H1 (cell line): Measurements from ENCODE around the gene MMP1. TPM values are rescaled to one million over a fixed set of nuclear protein-coding genes. Genes with fewer than 3 reads are reported as not detected.

Source experiments
- CTCF ChIA-PET: fragments of 300-600 bp; sonication (Branson Sonifier 250); formaldehyde crosslinking; loops from one replicate; lab custom pipeline; 2021; ENCODE audit not compliant: partially characterized antibody; lab: Charles Lee
- POLR2A ChIA-PET: fragments of 300-600 bp; sonication (Branson Sonifier 250); formaldehyde crosslinking; loops from one replicate; lab custom pipeline; 2021; ENCODE audit warnings: inconsistent platforms; ENCODE audit not compliant: partially characterized antibody; lab: Charles Lee
- DNase-seq, 2 experiments: peaks; one replicate each; pipeline versions ENCODE4 v3.0.0 to v3.0.0-alpha.2; 2010 to 2022; ENCODE audit warnings: low spot score in 2 of 2, low read depth in 1 of 2, mixed read lengths in 1 of 2
- FAIRE-seq: peaks from 2 replicates; lab custom pipeline; 2011; peaks lifted over from hg19 to GRCh38; lab: Jason Lieb, UNC
- H2AFZ ChIP-seq: 2 replicates; pipeline ENCODE4 v1.8.1; 2012; ENCODE audit warnings: low read length, inconsistent platforms
- H2AK5ac ChIP-seq: 2 replicates; pipeline ENCODE4 v1.6.1; 2013; ENCODE audit warnings: low read depth, low read length
- H2BK120ac ChIP-seq: replicated peaks from 2 replicates; pipeline ENCODE3; 2013; ENCODE audit warnings: low read depth, low read length, inconsistent platforms
- H2BK12ac ChIP-seq: 2 replicates; pipeline ENCODE4 v1.6.1; 2013; ENCODE audit warnings: low read depth, low read length
- H2BK15ac ChIP-seq: 2 replicates; pipeline ENCODE4 v1.6.1; 2013; ENCODE audit warnings: low read length
- H2BK20ac ChIP-seq: 2 replicates; pipeline ENCODE4 v1.6.1; 2013; ENCODE audit warnings: low read length
- H2BK5ac ChIP-seq: 2 replicates; pipeline ENCODE4 v1.6.1; 2013; ENCODE audit warnings: low read depth, low read length
- H3K14ac ChIP-seq: 2 replicates; pipeline ENCODE4 v1.6.1; 2013; ENCODE audit warnings: inconsistent platforms; ENCODE audit not compliant: insufficient read length
- H3K18ac ChIP-seq: 2 replicates; pipeline ENCODE4 v1.6.1; 2013; ENCODE audit warnings: low read length; ENCODE audit errors: extremely low read depth
- H3K23ac ChIP-seq: 2 replicates; pipeline ENCODE4 v1.6.1; 2013; ENCODE audit warnings: inconsistent platforms; ENCODE audit not compliant: insufficient read length
- H3K23me2 ChIP-seq: 2 replicates; pipeline ENCODE4 v1.6.1; 2013; ENCODE audit warnings: low read depth, low read length
- H3K27ac ChIP-seq: 2 replicates; pipeline ENCODE4 v1.6.1; 2011; ENCODE audit warnings: low read depth, low read length, inconsistent platforms
- H3K27me3 ChIP-seq, 4 experiments: replicated peaks in 1 of 4; 1 replicate in 1 of 4; 2 replicates in 3 of 4; pipeline versions ENCODE4 v1.6.1 to v1.8.1; 2011 to 2013; ENCODE audit warnings: low read length in 3 of 4, mild to moderate bottlenecking in 3 of 4, inconsistent platforms in 2 of 4, mixed read lengths in 2 of 4, moderate library complexity in 1 of 4; ENCODE audit not compliant: control insufficient read depth in 3 of 4, insufficient read depth in 3 of 4; ENCODE audit errors: extremely low read depth in 1 of 4
- H3K36me3 ChIP-seq, 4 experiments: 2 replicates each; pipeline versions ENCODE4 v1.6.1 to v1.8.1; 2011 to 2013; ENCODE audit warnings: mild to moderate bottlenecking in 4 of 4, low read length in 3 of 4, moderate library complexity in 2 of 4, control low read depth in 1 of 4, inconsistent platforms in 1 of 4; ENCODE audit not compliant: insufficient read depth in 4 of 4, control insufficient read depth in 2 of 4
- H3K4ac ChIP-seq: replicated peaks from 2 replicates; pipeline ENCODE3; 2013; ENCODE audit warnings: low read length, low read depth, mixed read lengths, inconsistent platforms; ENCODE audit not compliant: insufficient read length
- H3K4me1 ChIP-seq, 4 experiments: replicated peaks in 1 of 4; 1 replicate in 1 of 4; 2 replicates in 3 of 4; pipeline versions ENCODE4 v1.6.1 to v1.8.1; 2011 to 2013; ENCODE audit warnings: low read length in 3 of 4, inconsistent platforms in 2 of 4, mixed read lengths in 1 of 4; ENCODE audit not compliant: insufficient read depth in 4 of 4, control insufficient read depth in 3 of 4
- H3K4me2 ChIP-seq, 2 experiments: 2 replicates each; pipeline versions ENCODE4 v1.6.1 to v1.8.1; 2011 to 2013; ENCODE audit warnings: low read depth in 2 of 2, low read length in 2 of 2, control low read depth in 1 of 2, inconsistent platforms in 1 of 2, mild to moderate bottlenecking in 1 of 2; ENCODE audit not compliant: insufficient read depth in 1 of 2
- H3K4me3 ChIP-seq, 4 experiments: fragments of 200-600, 300-600 bp in 1 of 4; sonication (generic), shearing (Covaris generic), sonication (Bioruptor Twin) in 1 of 4; 2 replicates each; pipeline versions ENCODE4 v1.5.1 to v1.8.1; 2011 to 2016; ENCODE audit warnings: low read length in 4 of 4, low read depth in 3 of 4, control low read depth in 2 of 4, inconsistent platforms in 2 of 4, mild to moderate bottlenecking in 2 of 4, mixed read lengths in 1 of 4, moderate library complexity in 1 of 4; ENCODE audit not compliant: insufficient read depth in 2 of 4; ENCODE audit errors: extremely low read depth in 1 of 4
- H3K56ac ChIP-seq: replicated peaks from 2 replicates; pipeline ENCODE3; 2013; ENCODE audit warnings: low read depth, mild to moderate bottlenecking, mixed read lengths, low read length, inconsistent platforms; ENCODE audit not compliant: insufficient read length
- H3K79me1 ChIP-seq: 2 replicates; pipeline ENCODE4 v1.6.1; 2013; ENCODE audit warnings: low read depth, low read length, control low read depth
- H3K79me2 ChIP-seq, 2 experiments: 2 replicates each; pipeline versions ENCODE4 v1.6.1 to v1.8.1; 2012 to 2013; ENCODE audit warnings: low read length in 2 of 2, mild to moderate bottlenecking in 2 of 2, inconsistent platforms in 1 of 2; ENCODE audit not compliant: insufficient read depth in 2 of 2, control insufficient read depth in 1 of 2
- H3K9ac ChIP-seq, 4 experiments: replicated peaks in 1 of 4; 1 replicate in 1 of 4; 2 replicates in 3 of 4; pipeline versions ENCODE4 v1.6.1 to v1.8.1; 2011 to 2013; ENCODE audit warnings: low read depth in 3 of 4, low read length in 3 of 4, control low read depth in 2 of 4, mild to moderate bottlenecking in 2 of 4, moderate library complexity in 2 of 4, inconsistent platforms in 1 of 4; ENCODE audit errors: extremely low read depth in 1 of 4
- H3K9me3 ChIP-seq, 2 experiments: 2 replicates each; pipeline versions ENCODE4 v1.6.1 to v1.8.1; 2012 to 2013; ENCODE audit warnings: mild to moderate bottlenecking in 2 of 2, moderate library complexity in 2 of 2, control low read depth in 1 of 2, inconsistent platforms in 1 of 2, low read depth in 1 of 2, low read length in 1 of 2, mixed read lengths in 1 of 2; ENCODE audit not compliant: insufficient read depth in 2 of 2
- H4K20me1 ChIP-seq, 2 experiments: replicated peaks in 1 of 2; 2 replicates each; pipeline versions ENCODE3 to v1.8.1; 2011 to 2013; ENCODE audit warnings: inconsistent platforms in 2 of 2, low read length in 2 of 2, mild to moderate bottlenecking in 1 of 2; ENCODE audit not compliant: insufficient read depth in 2 of 2, control insufficient read depth in 1 of 2
- H4K5ac ChIP-seq: 2 replicates; pipeline ENCODE4 v1.6.1; 2013; ENCODE audit warnings: low read length, low read depth, mixed read lengths, inconsistent platforms; ENCODE audit not compliant: insufficient read length
- H4K8ac ChIP-seq: 2 replicates; pipeline ENCODE4 v1.8.0; 2013; ENCODE audit warnings: mild to moderate bottlenecking, moderate library complexity, low read length, inconsistent platforms; ENCODE audit not compliant: insufficient read depth; ENCODE audit errors: extremely low read depth
- H4K91ac ChIP-seq: replicated peaks from 2 replicates; pipeline ENCODE3; 2013; ENCODE audit warnings: low read length, mixed read lengths, inconsistent platforms; ENCODE audit not compliant: insufficient read length
- ASH2L ChIP-seq: fragments of 200-600, 300-600 bp; sonication (generic); IDR thresholded peaks from one replicate; pipeline ENCODE4 v1.7.1; 2017; ENCODE audit warnings: low read length
- CHD2 ChIP-seq: IDR thresholded peaks from 2 replicates; pipeline ENCODE4 v1.6.1; 2012; ENCODE audit warnings: low read length, improper control_type of control experiment
- NANOG ChIP-seq: IDR thresholded peaks from 2 replicates; pipeline ENCODE4 v1.6.1; 2011; ENCODE audit warnings: low read length, low read depth, mild to moderate bottlenecking, inconsistent platforms; ENCODE audit not compliant: insufficient read depth, poor library complexity, severe bottlenecking
- POU5F1 ChIP-seq: IDR thresholded peaks from 2 replicates; pipeline ENCODE4 v1.6.1; 2011; ENCODE audit warnings: low read depth, mild to moderate bottlenecking, low read length, moderate library complexity
- RAD21 ChIP-seq, 2 experiments: IDR thresholded peaks in 1 of 2; conservative IDR thresholded peaks in 1 of 2; 2 replicates each; pipeline ENCODE4 v1.6.1; 2011; ENCODE audit warnings: low read depth in 2 of 2, low read length in 2 of 2, improper control_type of control experiment in 1 of 2, inconsistent platforms in 1 of 2, mild to moderate bottlenecking in 1 of 2, moderate library complexity in 1 of 2
- SP2 ChIP-seq: IDR thresholded peaks from 2 replicates; pipeline ENCODE4 v1.6.1; 2012; ENCODE audit warnings: mild to moderate bottlenecking, low read length, inconsistent platforms
- WGBS, 2 experiments: shearing (Covaris generic) in 1 of 2; methylation state at CpG; one replicate each; pipeline versions ENCODE4 v1.1.6 to v1.1.7; 2013 to 2015; ENCODE audit warnings: low lambda C conversion rate in 2 of 2, mixed read lengths in 2 of 2, inconsistent platforms in 1 of 2, low coverage in 1 of 2, missing lambda C conversion rate in 1 of 2; ENCODE audit not compliant: insufficient replicate concordance in 2 of 2, insufficient coverage in 1 of 2, insufficient read length in 1 of 2; ENCODE audit errors: extremely low coverage in 1 of 2, missing lambda C conversion rate in 1 of 2; 5-methylcytosine and 5-hydroxymethylcytosine counted together
- polyA plus RNA-seq, 7 experiments: library from polyadenylated mRNA; depleted of rRNA in 3 of 7; stranded (reverse) in 5 of 7; unstranded in 2 of 7; fragments of >200 nt in 5 of 7; fragments of 200-250 nt in 2 of 7; gene quantifications; 1 replicate in 5 of 7; 2 replicates in 1 of 7; 4 replicates in 1 of 7; pipeline versions ENCODE4 v1.2.1 to v1.2.3, GENCODE V29; 2011 to 2013; ENCODE audit warnings: missing spikeins in 2 of 7, mixed read lengths in 2 of 7
- total RNA-seq: library from RNA; stranded (reverse); fragmentation: NEBNext Ultra II Directional; extraction: Animal tissue kit (Norgen Biotek cat#: 25700); gene quantifications from 2 replicates; pipeline ENCODE4 v1.2.1, GENCODE V29; 2021

The MMP1 gene
- total and polyA plus RNA-seq, 2 of the 8 experiments (the other 6 are each of a cell fraction or from before 2014, with no cell fraction given): not detected

DNA sequence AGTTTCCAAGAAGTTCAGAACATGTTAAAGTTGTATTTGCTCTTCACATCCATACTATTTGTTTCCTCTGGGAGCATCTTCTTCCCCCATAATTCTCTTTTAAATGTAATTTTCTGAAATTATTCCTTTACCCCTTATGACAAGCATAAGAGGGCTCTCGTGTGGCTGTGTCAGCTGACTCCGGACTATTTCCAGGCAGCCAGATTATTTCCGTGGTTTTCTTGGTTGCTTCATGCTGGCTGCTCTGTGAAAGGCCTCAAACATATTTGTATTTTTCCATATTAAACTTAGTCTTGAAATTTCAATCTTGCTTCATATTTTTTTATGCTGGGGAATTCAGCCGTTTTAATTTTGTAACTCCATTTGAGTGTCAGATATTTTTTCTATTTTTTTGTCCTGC, 2.8 kb upstream of the MMP1 start:
- Histone ChIP-seq H4K20me1 (no peaks in the 10 kb centered on the region), H3K4me1 (no peaks in the 10 kb centered on the region), H3K27ac (no peak overlapping the region), H3K36me3 (no peaks in the 10 kb centered on the region), H2BK5ac (no peak overlapping the region), H3K56ac (no peak overlapping the region), H4K91ac (no peak overlapping the region), H4K8ac (no peak overlapping the region), H3K14ac (no peak overlapping the region), H3K27me3 (peaks cover 0 to 1% (median 0%) of the 10 kb centered on the region in 4 experiments; a peak in 1 of 7 replicates), H3K4ac (no peak overlapping the region), H3K23ac (no peak overlapping the region), H2BK12ac (no peak overlapping the region), H3K79me2 (no peaks in the 10 kb centered on the region), H3K79me1 (no peaks in the 10 kb centered on the region), H2BK120ac (no peak overlapping the region), H3K9ac (no peak overlapping the region), H3K4me3 (no peak overlapping the region), H3K9me3 (no peaks in the 10 kb centered on the region), H3K18ac (no peak overlapping the region), H2BK20ac (no peak overlapping the region), H2AK5ac (no peak overlapping the region), H2BK15ac (no peak overlapping the region), H3K23me2 (no peaks in the 10 kb centered on the region), H3K4me2 (no peak overlapping the region), H4K5ac (no peak overlapping the region), H2AFZ (no peak overlapping the region)
- WGBS, 2 experiments: 91% methylated on average over 4 of the region's 4 CpGs; no CpG with 5 or more reads in 1 of the 2 experiments
- TF ChIP-seq POU5F1: no peak
- TF ChIP-seq SP2: no peak
- no peak for TF ChIP-seq CHD2
- no peak for TF ChIP-seq RAD21 (IDR thresholded peaks at IDR 0.05 in 1 of 2, conservative IDR thresholded peaks at IDR 0.05 in 1 of 2; ENCODE audit: low read depth in 2 of 2, low read length in 2 of 2)
- no peak for TF ChIP-seq ASH2L
- no peak for TF ChIP-seq NANOG
- FAIRE-seq (no peak), DNase-seq (no peak)
- POLR2A ChIA-PET: no interaction called here
- CTCF ChIA-PET: interaction anchor here (1.8 kb wide), 1 partner anchor 8 kb away, joined by 6 read pairs; no protein-coding TSS in a partner anchor
